ENCODE results near the gene NT5E. TPM values are rescaled to one million over a fixed set of nuclear protein-coding genes. Genes with fewer than 3 reads are reported as not detected.

NT5E gene
- total and polyA plus RNA-seq, 2 of the 13 experiments (the other 11 are each of a cell fraction or from before 2014, with no cell fraction given), result 9.5 to 33.0 TPM

- TF ChIP-seq ZBTB2 (CRISPR knock-in tag; IDR thresholded peaks at IDR 0.05; ENCODE audit: low read depth) (no peak), KDM6A (CRISPR knock-in tag; IDR thresholded peaks at IDR 0.05; ENCODE audit: low read depth) (peak; percentile 94), PRDM15 (CRISPR knock-in tag; IDR thresholded peaks at IDR 0.05) (no peak), ZNF251 (CRISPR knock-in tag; IDR thresholded peaks at IDR 0.05) (no peak), ZNF737 (CRISPR knock-in tag; IDR thresholded peaks at IDR 0.05; ENCODE audit: borderline replicate concordance) (no peak), ZNF879 (CRISPR knock-in tag; IDR thresholded peaks at IDR 0.05) (no peak), ZNF430 (CRISPR knock-in tag; IDR thresholded peaks at IDR 0.05) (no peak), MTF1 (CRISPR knock-in tag; IDR thresholded peaks at IDR 0.05) (no peak), SP4 (CRISPR knock-in tag; IDR thresholded peaks at IDR 0.05) (no peak; the same call in 1 of the 2 replicates), CSRNP2 (CRISPR knock-in tag; conservative IDR thresholded peaks at IDR 0.05; ENCODE audit: low read depth) (no peak), ZBTB33 (CRISPR knock-in tag; IDR thresholded peaks at IDR 0.05) (no peak), HMG20B (CRISPR knock-in tag; conservative IDR thresholded peaks at IDR 0.05) (0 out of 2 replicates have a peak, but pooled peaks have one; percentile 31), GABPB1 (CRISPR knock-in tag; IDR thresholded peaks at IDR 0.05) (no peak), ZNF574 (CRISPR knock-in tag; IDR thresholded peaks at IDR 0.05) (peak; percentile 47; the same call in 1 of the 2 replicates), ZNF691 (CRISPR knock-in tag; IDR thresholded peaks at IDR 0.05; ENCODE audit: borderline replicate concordance, low read depth) (0 out of 2 replicates have a peak, but pooled peaks have one; percentile 52), HMGA1 (CRISPR knock-in tag; conservative IDR thresholded peaks at IDR 0.05) (no peak)
Observed at GRCh38 chr6:85405175-85405852, 44.6 kb upstream of the NT5E start (continued).

All from HepG2 (cell line).